GM12864 (cell line): ENCODE results near the gene TFEB.

Experiments
- DNase-seq: peaks from one replicate; pipeline ENCODE4 v3.0.0-alpha.2; 2011; ENCODE audit warnings: low read depth
- H3K4me3 ChIP-seq: 2 replicates; pipeline ENCODE4 v1.5.1; 2011; ENCODE audit warnings: mild to moderate bottlenecking, low read depth, low read length, control low read depth
- TF ChIP-seq, protein P1 (sequence below): IDR thresholded peaks from 2 replicates; pipeline ENCODE4 v1.5.1; 2011; ENCODE audit warnings: low read depth, mild to moderate bottlenecking, moderate library complexity, low read length, control low read depth, inconsistent platforms; ENCODE audit errors: missing control alignments

Gene TFEB

DNA sequence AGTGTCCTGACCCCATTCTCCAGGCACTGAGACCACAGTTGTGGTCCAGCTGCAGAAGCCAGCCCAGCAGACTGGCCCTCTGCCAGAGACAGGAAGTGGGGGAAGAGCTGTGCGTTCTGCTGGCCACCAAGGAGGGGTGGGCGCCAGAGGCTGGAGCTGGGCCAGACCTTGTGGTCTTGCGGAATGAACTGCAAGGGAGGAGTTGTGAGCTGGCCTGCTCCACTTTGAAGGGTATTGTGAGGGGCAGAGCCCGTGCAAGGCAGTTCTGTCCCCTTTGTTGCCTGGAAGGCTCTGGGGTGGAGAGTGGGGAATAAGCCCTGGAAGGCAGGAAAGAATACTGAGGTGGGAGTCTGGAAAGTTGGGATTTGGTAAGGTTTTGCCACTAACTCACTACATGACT lies 100.8 kb downstream of the TFEB start:
- TF ChIP-seq, protein P1, sequence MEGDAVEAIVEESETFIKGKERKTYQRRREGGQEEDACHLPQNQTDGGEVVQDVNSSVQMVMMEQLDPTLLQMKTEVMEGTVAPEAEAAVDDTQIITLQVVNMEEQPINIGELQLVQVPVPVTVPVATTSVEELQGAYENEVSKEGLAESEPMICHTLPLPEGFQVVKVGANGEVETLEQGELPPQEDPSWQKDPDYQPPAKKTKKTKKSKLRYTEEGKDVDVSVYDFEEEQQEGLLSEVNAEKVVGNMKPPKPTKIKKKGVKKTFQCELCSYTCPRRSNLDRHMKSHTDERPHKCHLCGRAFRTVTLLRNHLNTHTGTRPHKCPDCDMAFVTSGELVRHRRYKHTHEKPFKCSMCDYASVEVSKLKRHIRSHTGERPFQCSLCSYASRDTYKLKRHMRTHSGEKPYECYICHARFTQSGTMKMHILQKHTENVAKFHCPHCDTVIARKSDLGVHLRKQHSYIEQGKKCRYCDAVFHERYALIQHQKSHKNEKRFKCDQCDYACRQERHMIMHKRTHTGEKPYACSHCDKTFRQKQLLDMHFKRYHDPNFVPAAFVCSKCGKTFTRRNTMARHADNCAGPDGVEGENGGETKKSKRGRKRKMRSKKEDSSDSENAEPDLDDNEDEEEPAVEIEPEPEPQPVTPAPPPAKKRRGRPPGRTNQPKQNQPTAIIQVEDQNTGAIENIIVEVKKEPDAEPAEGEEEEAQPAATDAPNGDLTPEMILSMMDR: no peak
- no peak for DNase-seq
- H3K4me3 ChIP-seq: no peak overlapping the region
